ENCODE data around the gene IGSF3.
"Not testable (repeated sequence)": the region's sequence is repeated elsewhere in the genome, so short reads cannot be mapped to it uniquely, and the experiment has no call there.

GRCh38 chr1:116629441-116629840 is 38.1 kb downstream of the IGSF3 start:
- TF ChIP-seq CTCF (conservative IDR thresholded peaks at IDR 0.05); EZH2 (IDR thresholded peaks at IDR 0.05; ENCODE audit: low read depth): not testable (repeated sequence)
